ENCODE results near the gene BDNF.

DNA sequence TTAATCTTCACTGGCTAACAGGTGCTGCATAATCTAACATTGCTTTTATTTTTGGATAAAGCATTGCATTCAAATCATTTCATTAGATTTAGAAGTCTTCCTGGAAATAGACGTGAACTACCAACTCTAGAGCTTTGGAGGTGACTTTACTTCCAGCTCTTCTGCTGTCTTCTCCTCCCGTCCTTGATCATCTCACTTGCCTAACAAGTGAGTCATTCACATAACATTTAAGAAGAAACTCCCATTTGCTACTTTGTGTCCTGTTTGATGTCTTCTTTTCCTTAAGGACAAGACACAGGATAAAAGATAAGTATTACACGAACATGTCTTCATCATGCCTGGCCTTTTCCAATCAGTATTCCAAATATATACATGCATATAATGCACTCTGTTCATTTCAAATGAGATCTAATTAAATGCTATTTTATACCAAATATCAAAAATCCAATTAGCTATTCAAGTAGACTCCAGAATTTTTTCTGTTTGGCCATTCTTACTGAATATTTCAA is 88.3 kb downstream of the BDNF start:
- TF ChIP-seq CTCF (IDR thresholded peaks at IDR 0.05) (no peak), POLR2A (IDR thresholded peaks at IDR 0.05) (no peak)
